Liver (tissue), 9 donors: ENCODE measurements around the gene CD55. TPM values are rescaled to one million over a fixed set of nuclear protein-coding genes. Genes with fewer than 3 reads are reported as not detected.

Source experiments
- DNase-seq: peaks from one replicate; pipeline ENCODE4 v3.0.0-alpha.2; 2017; ENCODE audit warnings: low spot score
- H3K27ac ChIP-seq, 2 donors: one replicate each; pipeline ENCODE4 v1.7.0; 2013; ENCODE audit warnings: inconsistent platforms in 2 of 2, low read length in 2 of 2, control low read depth in 1 of 2, low read depth in 1 of 2, mild to moderate bottlenecking in 1 of 2
- H3K27me3 ChIP-seq, 4 donors: one replicate each; pipeline versions ENCODE4 v1.6.1 to v1.7.0; 2013; ENCODE audit warnings: low read length in 3 of 4, inconsistent platforms in 1 of 4, mild to moderate bottlenecking in 1 of 4, moderate library complexity in 1 of 4; ENCODE audit not compliant: control insufficient read depth in 4 of 4, insufficient read depth in 4 of 4
- H3K36me3 ChIP-seq, 4 donors: one replicate each; pipeline versions ENCODE4 v1.6.1 to v1.7.0; 2013; ENCODE audit warnings: low read length in 3 of 4, mild to moderate bottlenecking in 3 of 4, low read depth in 1 of 4, moderate library complexity in 1 of 4; ENCODE audit not compliant: control insufficient read depth in 4 of 4, insufficient read depth in 3 of 4
- H3K4me1 ChIP-seq, 4 donors: one replicate each; pipeline versions ENCODE4 v1.6.1 to v1.7.0; 2013; ENCODE audit warnings: low read length in 3 of 4, mild to moderate bottlenecking in 3 of 4, moderate library complexity in 1 of 4; ENCODE audit not compliant: control insufficient read depth in 4 of 4, insufficient read depth in 4 of 4
- H3K4me3 ChIP-seq, 3 donors: one replicate each; pipeline versions ENCODE4 v1.6.1 to v1.7.0; 2013; ENCODE audit warnings: low read length in 3 of 3, control low read depth in 1 of 3, low read depth in 1 of 3, mild to moderate bottlenecking in 1 of 3
- H3K9ac ChIP-seq, 2 donors: one replicate each; pipeline ENCODE4 v1.7.0; 2013; ENCODE audit warnings: low read length in 2 of 2, mild to moderate bottlenecking in 2 of 2, moderate library complexity in 2 of 2, control low read depth in 1 of 2, low read depth in 1 of 2
- H3K9me3 ChIP-seq, 4 donors: one replicate each; pipeline versions ENCODE4 v1.6.1 to v1.7.0; 2013; ENCODE audit warnings: low read length in 3 of 4; ENCODE audit not compliant: control insufficient read depth in 4 of 4
- EGR1 ChIP-seq, 2 donors: IDR thresholded peaks; 2 replicates each; pipeline ENCODE4 v1.6.1; 2016 to 2018; ENCODE audit warnings: antibody characterized with exemption in 2 of 2, low read depth in 2 of 2
- FOXA2 ChIP-seq: IDR thresholded peaks from 2 replicates; pipeline ENCODE4 v1.6.1; 2016; ENCODE audit warnings: antibody characterized with exemption
- GABPA ChIP-seq, 2 donors: IDR thresholded peaks in 1 of 2; conservative IDR thresholded peaks in 1 of 2; 2 replicates each; pipeline ENCODE4 v1.6.1; 2016; ENCODE audit warnings: antibody characterized with exemption in 2 of 2, mild to moderate bottlenecking in 1 of 2, moderate library complexity in 1 of 2
- HNF4A ChIP-seq, 2 donors: conservative IDR thresholded peaks; 2 replicates each; pipeline ENCODE4 v1.6.1; 2016; ENCODE audit warnings: antibody characterized with exemption in 2 of 2, mild to moderate bottlenecking in 2 of 2
- HNF4G ChIP-seq: IDR thresholded peaks from 2 replicates; pipeline ENCODE4 v1.6.1; 2016; ENCODE audit warnings: antibody characterized with exemption
- MAX ChIP-seq: IDR thresholded peaks from 2 replicates; pipeline ENCODE4 v1.6.1; 2016; ENCODE audit warnings: antibody characterized with exemption
- RAD21 ChIP-seq, 2 donors: IDR thresholded peaks; 2 replicates each; pipeline ENCODE4 v1.6.1; 2016; ENCODE audit warnings: antibody characterized with exemption in 2 of 2, mild to moderate bottlenecking in 2 of 2
- RXRA ChIP-seq, 2 donors: IDR thresholded peaks; 2 replicates each; pipeline ENCODE4 v1.6.1; 2017 to 2018; ENCODE audit warnings: antibody characterized with exemption in 2 of 2, mild to moderate bottlenecking in 1 of 2
- SP1 ChIP-seq: IDR thresholded peaks from 2 replicates; pipeline ENCODE4 v1.6.1; 2018; ENCODE audit warnings: antibody characterized with exemption, mild to moderate bottlenecking
- TAF1 ChIP-seq: conservative IDR thresholded peaks from 2 replicates; pipeline ENCODE4 v1.6.1; 2016; ENCODE audit warnings: antibody characterized with exemption, mild to moderate bottlenecking
- WGBS: extraction: QIAGEN DNeasy Blood & Tissue Kit; methylation state at CpG from one replicate; pipeline ENCODE4 v1.1.7; 2013; 5-methylcytosine and 5-hydroxymethylcytosine counted together
- polyA plus RNA-seq, 2 donors: library from polyadenylated mRNA; stranded (reverse) in 1 of 2; unstranded in 1 of 2; fragments of 200-250 nt in 1 of 2; fragments of >200 nt in 1 of 2; fragmentation: Nextera tagmentation in 1 of 2; extraction: Ambion mirVana in 1 of 2; gene quantifications; one replicate each; pipeline versions ENCODE4 v1.2.1 to v1.2.3, GENCODE V29; 2013 to 2015
- total RNA-seq, 2 donors: library from RNA; depleted of rRNA; stranded (reverse); fragments of >200 nt; gene quantifications; one replicate each; pipeline ENCODE4 v1.2.3, GENCODE V29; 2014
- TF ChIP-seq, protein P1 (sequence below): IDR thresholded peaks from 2 replicates; pipeline ENCODE4 v1.6.1; 2016; ENCODE audit warnings: antibody characterized with exemption, mild to moderate bottlenecking
- TF ChIP-seq, protein P2 (sequence below): IDR thresholded peaks from 2 replicates; pipeline ENCODE4 v1.6.1; 2016; ENCODE audit warnings: antibody characterized with exemption
- TF ChIP-seq, protein P3 (sequence below): IDR thresholded peaks from 2 replicates; pipeline ENCODE4 v1.6.1; 2016; ENCODE audit warnings: antibody characterized with exemption
- donor health status: healthy.
- donor health status: healthy.
- donor health status: healthy.
- donor health status: healthy.
- donor health status: healthy.

CD55 gene
- total and polyA plus RNA-seq, 4 donors, result 11.0 to 27.6 (median 12.6) TPM

DNA sequence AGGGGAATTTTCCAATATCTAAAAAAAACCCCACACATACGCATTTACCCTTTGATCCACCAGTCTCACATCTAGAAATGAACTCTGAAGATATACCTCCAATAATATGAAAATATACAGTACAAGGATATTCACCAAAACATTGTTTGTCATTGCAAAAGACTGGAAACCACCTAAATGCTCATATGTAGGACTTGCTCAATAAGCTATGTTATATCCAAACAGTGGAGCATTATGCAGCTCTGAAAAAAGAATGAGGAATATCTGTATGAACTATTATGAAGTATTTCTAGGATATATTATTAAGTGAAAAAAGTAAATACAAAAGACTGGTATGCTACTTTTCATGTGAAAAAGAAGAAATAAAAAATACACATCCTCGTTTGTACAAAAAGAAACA, 43.6 kb downstream of the CD55 start:
- TF ChIP-seq TAF1 (no peak), RXRA (IDR thresholded peaks at IDR 0.05) (no peak), RAD21 (IDR thresholded peaks at IDR 0.05) (no peak), MAX (no peak)
- TF ChIP-seq, protein P1, sequence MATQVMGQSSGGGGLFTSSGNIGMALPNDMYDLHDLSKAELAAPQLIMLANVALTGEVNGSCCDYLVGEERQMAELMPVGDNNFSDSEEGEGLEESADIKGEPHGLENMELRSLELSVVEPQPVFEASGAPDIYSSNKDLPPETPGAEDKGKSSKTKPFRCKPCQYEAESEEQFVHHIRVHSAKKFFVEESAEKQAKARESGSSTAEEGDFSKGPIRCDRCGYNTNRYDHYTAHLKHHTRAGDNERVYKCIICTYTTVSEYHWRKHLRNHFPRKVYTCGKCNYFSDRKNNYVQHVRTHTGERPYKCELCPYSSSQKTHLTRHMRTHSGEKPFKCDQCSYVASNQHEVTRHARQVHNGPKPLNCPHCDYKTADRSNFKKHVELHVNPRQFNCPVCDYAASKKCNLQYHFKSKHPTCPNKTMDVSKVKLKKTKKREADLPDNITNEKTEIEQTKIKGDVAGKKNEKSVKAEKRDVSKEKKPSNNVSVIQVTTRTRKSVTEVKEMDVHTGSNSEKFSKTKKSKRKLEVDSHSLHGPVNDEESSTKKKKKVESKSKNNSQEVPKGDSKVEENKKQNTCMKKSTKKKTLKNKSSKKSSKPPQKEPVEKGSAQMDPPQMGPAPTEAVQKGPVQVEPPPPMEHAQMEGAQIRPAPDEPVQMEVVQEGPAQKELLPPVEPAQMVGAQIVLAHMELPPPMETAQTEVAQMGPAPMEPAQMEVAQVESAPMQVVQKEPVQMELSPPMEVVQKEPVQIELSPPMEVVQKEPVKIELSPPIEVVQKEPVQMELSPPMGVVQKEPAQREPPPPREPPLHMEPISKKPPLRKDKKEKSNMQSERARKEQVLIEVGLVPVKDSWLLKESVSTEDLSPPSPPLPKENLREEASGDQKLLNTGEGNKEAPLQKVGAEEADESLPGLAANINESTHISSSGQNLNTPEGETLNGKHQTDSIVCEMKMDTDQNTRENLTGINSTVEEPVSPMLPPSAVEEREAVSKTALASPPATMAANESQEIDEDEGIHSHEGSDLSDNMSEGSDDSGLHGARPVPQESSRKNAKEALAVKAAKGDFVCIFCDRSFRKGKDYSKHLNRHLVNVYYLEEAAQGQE, result no peak
- 96% methylated on average over 2 of the region's 2 CpGs for WGBS
- Histone ChIP-seq H3K27ac (no peak overlapping the region), H3K4me1 (no peaks in the 10 kb centered on the region), H3K9me3 (no peaks in the 10 kb centered on the region), H3K36me3 (peaks cover 2 to 11% (median 2%) of the 10 kb centered on the region in 4 donors), H3K9ac (no peak overlapping the region), H3K4me3 (no peak overlapping the region), H3K27me3 (no peaks in the 10 kb centered on the region)
- no peak for DNase-seq

- no peaks in the 10 kb centered on the region for H3K4me1 ChIP-seq
- DNase-seq, result no peak
- no peak overlapping the region for H3K9ac ChIP-seq
- WGBS, result 92% methylated on average over 2 of the region's 2 CpGs
- no peak overlapping the region for H3K27ac ChIP-seq
- no peaks in the 10 kb centered on the region for H3K27me3 ChIP-seq
- no peaks in the 10 kb centered on the region for H3K9me3 ChIP-seq
- H3K36me3 ChIP-seq, result peaks cover 0 to 11% (median 2%) of the 10 kb centered on the region in 4 donors
- no peak overlapping the region for H3K4me3 ChIP-seq
- TF ChIP-seq, protein P2, sequence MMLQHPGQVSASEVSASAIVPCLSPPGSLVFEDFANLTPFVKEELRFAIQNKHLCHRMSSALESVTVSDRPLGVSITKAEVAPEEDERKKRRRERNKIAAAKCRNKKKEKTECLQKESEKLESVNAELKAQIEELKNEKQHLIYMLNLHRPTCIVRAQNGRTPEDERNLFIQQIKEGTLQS, result no peak
- no peak for TF ChIP-seq SP1
- TF ChIP-seq MAX, result no peak
- no peak for TF ChIP-seq TAF1
- TF ChIP-seq RAD21 (IDR thresholded peaks at IDR 0.05), result no peak
- TF ChIP-seq, protein P1, result no peak
- TF ChIP-seq HNF4A (conservative IDR thresholded peaks at IDR 0.05), result no peak
- TF ChIP-seq, protein P3, sequence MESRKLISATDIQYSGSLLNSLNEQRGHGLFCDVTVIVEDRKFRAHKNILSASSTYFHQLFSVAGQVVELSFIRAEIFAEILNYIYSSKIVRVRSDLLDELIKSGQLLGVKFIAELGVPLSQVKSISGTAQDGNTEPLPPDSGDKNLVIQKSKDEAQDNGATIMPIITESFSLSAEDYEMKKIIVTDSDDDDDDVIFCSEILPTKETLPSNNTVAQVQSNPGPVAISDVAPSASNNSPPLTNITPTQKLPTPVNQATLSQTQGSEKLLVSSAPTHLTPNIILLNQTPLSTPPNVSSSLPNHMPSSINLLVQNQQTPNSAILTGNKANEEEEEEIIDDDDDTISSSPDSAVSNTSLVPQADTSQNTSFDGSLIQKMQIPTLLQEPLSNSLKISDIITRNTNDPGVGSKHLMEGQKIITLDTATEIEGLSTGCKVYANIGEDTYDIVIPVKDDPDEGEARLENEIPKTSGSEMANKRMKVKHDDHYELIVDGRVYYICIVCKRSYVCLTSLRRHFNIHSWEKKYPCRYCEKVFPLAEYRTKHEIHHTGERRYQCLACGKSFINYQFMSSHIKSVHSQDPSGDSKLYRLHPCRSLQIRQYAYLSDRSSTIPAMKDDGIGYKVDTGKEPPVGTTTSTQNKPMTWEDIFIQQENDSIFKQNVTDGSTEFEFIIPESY, result no peak
- no peak for TF ChIP-seq HNF4G
- TF ChIP-seq GABPA (IDR thresholded peaks at IDR 0.05 in 1 of 2, conservative IDR thresholded peaks at IDR 0.05 in 1 of 2), result no peak
- TF ChIP-seq EGR1 (IDR thresholded peaks at IDR 0.05; ENCODE audit: low read depth in 2 of 2), result no peak
- no peak for TF ChIP-seq FOXA2
Observed at GRCh38 chr1:207366022-207366421, 44.5 kb downstream of the CD55 start.
